Amygdala (tissue), 56 donors: ENCODE measurements around the gene ZNF609.
"Not testable (repeated sequence)": the region's sequence is repeated elsewhere in the genome, so short reads cannot be mapped to it uniquely, and the experiment has no call there.

Experiments used
- DNase-seq, 56 donors: peaks; one replicate each; lab custom pipeline; 2025; lab: John Stamatoyannopoulos, UW

Gene ZNF609

GRCh38 chr15:64640146-64640871 is 179.9 kb downstream of the ZNF609 start:
- DNase-seq: no peak

DNA sequence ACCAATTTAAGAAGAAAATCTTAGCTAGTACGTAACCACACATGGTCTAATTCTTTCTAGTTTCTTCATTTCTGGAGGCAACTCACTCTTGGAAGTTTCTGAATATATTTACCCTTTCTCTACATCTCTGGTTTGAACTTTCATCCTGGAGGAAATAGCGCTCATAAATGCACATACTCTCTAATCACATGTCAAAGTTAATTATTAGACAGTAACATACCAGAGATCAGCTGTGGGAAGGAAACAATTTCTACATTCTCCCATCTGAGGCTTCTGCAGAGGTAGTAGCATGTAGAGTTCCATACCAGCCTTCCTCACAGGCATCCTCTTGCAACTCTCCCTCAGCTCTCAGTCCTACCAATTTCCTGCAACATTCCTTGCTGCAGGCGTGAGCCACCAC is 182.5 kb downstream of the ZNF609 start:
- DNase-seq: no peak

- no peak for DNase-seq
Observed at GRCh38 chr15:64643685-64644084, 183.3 kb downstream of the ZNF609 start.

GRCh38 chr15:64644811-64645210 is 184.4 kb downstream of the ZNF609 start:
- not testable (repeated sequence) for DNase-seq

- no peak for DNase-seq
Observed at GRCh38 chr15:64645995-64646394, 185.6 kb downstream of the ZNF609 start.

DNA sequence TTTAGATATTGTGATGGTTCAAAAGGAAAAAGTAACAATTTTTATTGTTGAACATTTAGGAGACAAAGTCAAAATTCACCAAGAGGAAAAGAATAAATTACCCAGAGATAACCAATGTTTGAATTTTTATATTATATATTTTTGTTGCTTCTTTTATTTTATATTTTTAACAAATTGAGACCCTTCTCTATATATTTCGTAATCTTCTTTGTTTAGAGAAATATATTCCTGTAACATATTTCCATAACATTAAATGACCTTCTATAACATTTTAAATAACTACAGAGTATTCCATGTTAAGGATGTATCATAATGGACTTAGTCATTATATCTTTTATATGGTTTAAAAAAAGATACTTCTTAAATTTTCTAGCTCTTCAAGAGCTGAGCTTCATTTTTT is 187.0 kb downstream of the ZNF609 start:
- DNase-seq: no peak

DNA sequence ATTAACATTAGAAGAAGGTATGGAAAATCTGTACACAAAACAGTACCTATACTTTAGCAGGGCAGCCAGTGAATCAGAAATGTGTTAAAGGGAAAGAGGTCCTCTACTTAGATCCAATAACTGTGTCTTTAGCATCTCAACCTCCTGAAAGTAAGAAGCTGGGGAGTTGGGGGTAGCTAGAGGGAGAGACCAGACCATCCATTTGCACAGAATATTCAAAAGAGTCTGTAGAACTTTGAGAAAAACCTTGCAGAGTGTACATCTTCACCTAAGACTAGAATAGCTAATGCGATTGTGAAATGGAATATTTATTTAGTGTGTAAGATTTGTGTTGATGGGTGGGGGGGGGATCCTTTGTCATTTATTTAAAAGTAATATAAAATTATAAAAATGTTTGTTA is 190.2 kb downstream of the ZNF609 start:
- no peak for DNase-seq

- no peak for DNase-seq
Observed at GRCh38 chr15:64651601-64652191, 191.3 kb downstream of the ZNF609 start.

DNA sequence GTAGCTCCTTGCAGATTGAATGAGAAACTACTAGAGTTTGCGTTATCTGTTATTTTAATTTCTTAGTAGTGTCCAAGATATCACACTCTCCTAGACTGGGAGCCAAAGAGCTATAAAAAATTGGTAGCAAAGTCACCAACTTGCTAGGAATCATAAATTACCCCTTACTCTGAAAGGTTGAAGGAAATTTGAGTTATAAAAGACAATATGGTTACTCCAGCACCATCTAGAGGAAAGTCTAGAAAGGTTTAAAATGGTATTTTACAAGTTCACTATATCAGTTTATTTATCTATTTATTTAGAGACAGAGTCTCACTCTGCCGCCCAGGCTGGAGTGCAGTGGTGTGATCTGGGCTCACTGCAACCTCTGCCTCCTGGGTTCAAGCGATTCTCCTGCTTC is 193.4 kb downstream of the ZNF609 start:
- DNase-seq: no peak

GRCh38 chr15:64656508-64656907 is 196.1 kb downstream of the ZNF609 start:
- DNase-seq: no peak

DNA sequence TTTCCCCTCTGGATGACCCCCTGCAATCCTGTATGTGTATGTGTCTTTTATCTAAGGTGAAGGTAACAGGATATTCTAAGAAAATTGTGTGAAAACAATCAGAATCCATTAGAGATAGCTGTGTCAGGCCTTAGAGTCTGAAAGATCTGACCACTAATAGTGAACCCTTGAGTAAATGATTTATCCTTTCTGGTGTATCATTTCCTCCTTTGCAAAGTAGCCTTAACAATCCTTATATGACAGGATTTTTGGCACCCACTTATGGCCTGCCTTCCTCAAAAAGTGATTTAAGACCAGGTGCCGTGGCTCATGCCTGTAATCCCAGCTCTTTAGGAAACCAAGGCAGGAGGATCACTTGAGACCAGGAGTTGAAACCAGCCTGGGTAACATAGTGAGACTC is 204.8 kb downstream of the ZNF609 start:
- DNase-seq: no peak

- no peak for DNase-seq
Observed at GRCh38 chr15:64667736-64668161, 207.4 kb downstream of the ZNF609 start.

DNA sequence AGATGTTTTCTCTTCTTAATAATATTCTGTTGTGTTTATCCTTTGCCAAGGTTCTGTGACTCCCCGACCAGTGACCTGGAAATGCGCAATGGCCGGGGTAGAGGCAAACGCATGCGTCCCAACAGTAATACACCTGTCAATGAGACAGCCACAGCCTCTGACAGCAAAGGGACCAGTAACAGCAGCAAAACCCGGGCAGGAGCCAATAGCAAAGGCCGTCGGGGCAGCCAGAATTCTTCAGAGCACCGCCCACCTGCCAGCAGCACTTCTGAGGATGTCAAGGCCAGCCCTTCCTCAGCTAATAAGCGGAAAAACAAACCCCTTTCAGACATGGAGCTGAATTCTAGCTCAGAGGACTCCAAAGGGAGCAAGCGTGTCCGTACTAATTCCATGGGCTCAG is 213.5 kb downstream of the ZNF609 start:
- no peak for DNase-seq

DNA sequence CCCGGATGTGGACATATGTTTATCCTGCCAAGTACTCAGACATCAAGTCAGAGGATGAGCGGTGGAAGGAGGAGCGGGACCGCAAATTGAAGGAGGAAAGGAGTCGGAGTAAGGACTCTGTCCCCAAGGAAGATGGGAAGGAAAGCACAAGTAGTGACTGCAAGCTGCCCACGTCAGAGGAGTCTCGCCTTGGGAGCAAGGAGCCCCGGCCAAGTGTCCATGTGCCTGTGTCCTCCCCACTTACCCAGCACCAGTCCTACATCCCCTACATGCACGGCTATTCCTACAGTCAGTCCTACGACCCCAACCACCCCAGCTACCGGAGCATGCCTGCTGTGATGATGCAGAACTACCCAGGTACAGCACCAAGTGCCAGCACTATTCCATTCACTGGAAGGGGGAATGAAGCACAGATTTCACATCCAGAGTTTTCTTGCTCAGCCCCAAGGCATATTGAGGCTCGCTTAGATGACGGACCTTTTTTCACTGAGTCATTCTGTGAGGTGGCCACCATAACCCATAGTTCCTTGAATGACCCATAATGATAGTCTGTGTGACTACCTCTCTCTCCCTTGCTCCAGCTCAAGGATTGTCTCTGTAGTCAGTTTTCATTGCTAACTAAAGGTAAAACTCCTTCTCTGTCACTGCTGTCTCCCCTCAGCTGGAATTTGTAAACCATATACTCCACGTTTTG is 217.9 kb downstream of the ZNF609 start:
- no peak for DNase-seq

DNA sequence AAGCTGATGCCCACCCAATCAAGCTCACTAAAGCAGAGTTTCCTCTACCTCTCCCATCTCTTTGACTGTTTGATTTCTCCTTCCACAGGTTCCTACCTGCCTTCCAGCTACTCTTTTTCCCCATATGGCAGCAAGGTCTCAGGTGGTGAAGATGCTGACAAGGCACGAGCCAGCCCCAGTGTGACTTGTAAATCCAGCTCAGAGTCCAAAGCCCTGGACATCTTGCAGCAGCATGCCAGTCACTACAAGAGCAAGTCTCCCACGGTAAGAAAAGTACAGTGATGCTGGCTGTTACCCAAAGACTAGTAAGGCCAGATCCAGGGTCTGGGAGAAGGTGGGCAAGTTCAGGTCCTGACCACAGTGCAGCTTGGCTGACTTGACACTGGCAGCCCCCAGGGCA is 219.7 kb downstream of the ZNF609 start:
- DNase-seq: no peak

DNA sequence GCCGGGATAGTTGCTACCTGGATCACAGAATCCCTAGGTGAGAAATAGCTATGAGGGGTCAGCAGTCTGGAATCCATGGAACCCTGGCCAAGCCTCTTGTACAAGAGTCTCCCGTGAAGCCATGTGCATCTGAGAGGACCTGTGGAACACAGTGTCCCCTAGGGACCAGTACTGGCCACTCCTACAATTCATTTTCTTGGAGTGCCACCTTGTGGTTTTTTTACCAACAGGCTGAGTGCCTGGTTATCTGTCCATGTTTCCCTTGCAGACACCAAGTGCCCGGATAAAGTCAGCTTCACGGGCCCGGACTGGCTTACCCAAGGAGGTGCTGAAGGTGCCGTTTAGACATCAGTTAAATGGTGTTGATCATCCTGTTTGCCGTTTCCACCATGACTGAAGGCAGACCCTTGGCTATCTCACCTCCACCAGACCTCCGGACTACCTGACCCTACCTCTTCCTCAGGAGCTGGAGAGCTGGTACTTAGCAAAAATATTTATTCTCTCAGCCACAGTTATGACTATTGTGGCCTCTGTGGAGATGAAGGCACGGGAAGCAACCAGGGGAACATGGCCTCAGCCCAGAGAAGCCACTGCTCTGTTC is 221.1 kb downstream of the ZNF609 start:
- peak in 17 of 56 donors; percentile 11 to 66 (median 36) for DNase-seq

DNA sequence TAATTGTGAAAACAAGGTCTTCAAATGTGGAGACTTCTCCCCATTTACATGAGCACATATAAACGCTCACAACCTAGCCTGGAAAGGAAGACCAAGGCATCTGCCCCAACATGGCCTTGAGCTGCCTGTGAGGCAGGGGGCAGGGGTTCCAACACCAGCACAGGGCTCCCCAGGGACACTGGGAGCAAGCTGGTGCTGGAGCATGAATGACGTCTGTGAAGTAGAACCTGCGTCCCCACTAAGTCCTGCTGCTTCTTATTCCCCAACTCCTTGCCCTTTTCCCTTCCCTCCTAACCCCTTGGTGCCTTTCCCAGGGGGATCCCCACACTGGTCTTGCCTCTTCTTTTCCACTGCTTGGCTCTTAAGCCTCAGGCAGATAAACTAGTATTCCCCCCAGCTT is 221.9 kb downstream of the ZNF609 start:
- no peak for DNase-seq

- DNase-seq: no peak
Observed at GRCh38 chr15:64683378-64683777, 223.0 kb downstream of the ZNF609 start.

GRCh38 chr15:64685230-64685888 is 225.0 kb downstream of the ZNF609 start:
- no peak for DNase-seq

DNA sequence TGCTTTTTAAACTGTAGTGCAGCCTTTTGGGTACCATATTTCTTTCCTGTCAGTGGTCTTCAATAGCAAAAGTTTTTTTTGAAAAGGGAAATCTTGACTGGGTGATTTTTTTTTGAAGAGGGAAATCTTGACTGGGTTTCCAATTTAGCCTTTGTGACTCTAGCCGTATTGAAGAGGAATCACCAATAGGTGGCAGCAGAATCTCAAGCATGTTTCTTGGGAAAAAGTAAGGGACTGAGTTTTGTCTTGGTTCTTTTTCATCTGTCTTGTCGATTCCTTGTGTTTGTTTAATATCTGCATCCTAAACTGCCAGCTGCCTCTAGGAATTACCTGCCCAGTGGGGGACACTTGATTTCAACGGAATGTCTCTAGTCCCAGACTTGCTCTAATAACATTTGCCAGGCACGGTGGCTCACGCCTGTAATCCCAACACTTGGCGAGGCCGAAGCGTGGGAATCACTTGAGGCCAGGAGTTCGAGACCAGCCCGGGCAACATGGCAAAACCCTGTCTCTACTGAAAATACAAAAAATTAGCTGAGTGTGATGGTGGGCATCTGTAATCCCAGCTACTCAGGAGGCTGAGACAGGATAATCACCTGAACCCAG is 225.9 kb downstream of the ZNF609 start:
- peak in 7 of 56 donors; percentile 12 to 43 (median 20) for DNase-seq
